OCI-LY7 (cell line): Measurements from ENCODE around the gene PHKB. TPM values are rescaled to one million over a fixed set of nuclear protein-coding genes. Genes with fewer than 3 reads are reported as not detected.

Experiments
- BruUV-seq: library from RNA; stranded (reverse); fragments of 400-500 nt; replicated peaks from 2 replicates; lab custom pipeline; 2021; lab: Mats Ljungman, UMichigan
- CTCF ChIA-PET: fragments of 300-600 bp; sonication (Branson Sonifier 250); formaldehyde crosslinking; loops from one replicate; lab custom pipeline; 2022; ENCODE audit warnings: antibody characterized with exemption; ENCODE audit not compliant: unreplicated experiment; lab: Charles Lee
- POLR2A ChIA-PET: fragments of 300-600 bp; sonication (Branson Sonifier 250); formaldehyde crosslinking; loops from one replicate; lab custom pipeline; 2022; ENCODE audit warnings: antibody characterized with exemption; lab: Charles Lee
- DNase-seq: peaks from one replicate; pipeline ENCODE4 v3.0.0-alpha.2; 2015; ENCODE audit warnings: low spot score
- H2AFZ ChIP-seq: fragments of 200-600 bp; sonication (generic), shearing (Covaris generic); 2 replicates; pipeline ENCODE4 v1.6.1; 2014; ENCODE audit warnings: mild to moderate bottlenecking, antibody characterized with exemption, low read length, moderate library complexity
- H3K27ac ChIP-seq: fragments of 200-600 bp; sonication (generic); 2 replicates; pipeline ENCODE4 v1.5.1; 2014; ENCODE audit warnings: mixed run types, low read depth, mild to moderate bottlenecking, moderate library complexity, low read length, inconsistent platforms; ENCODE audit not compliant: poor library complexity, severe bottlenecking
- H3K36me3 ChIP-seq: fragments of 200-600 bp; sonication (generic); 2 replicates; pipeline ENCODE4 v1.6.1; 2014; ENCODE audit warnings: mild to moderate bottlenecking, antibody characterized with exemption, low read length, moderate library complexity, mixed read lengths; ENCODE audit not compliant: insufficient read depth
- H3K4me1 ChIP-seq: fragments of 200-600 bp; sonication (generic); 2 replicates; pipeline ENCODE4 v1.5.1; 2014; ENCODE audit warnings: mild to moderate bottlenecking, low read length; ENCODE audit not compliant: insufficient read depth, poor library complexity, severe bottlenecking
- H3K4me2 ChIP-seq: fragments of 200-600 bp; sonication (generic); 2 replicates; pipeline ENCODE4 v1.6.1; 2014; ENCODE audit warnings: mild to moderate bottlenecking, low read length
- H3K4me3 ChIP-seq: fragments of 200-600 bp; sonication (generic); 2 replicates; pipeline ENCODE4 v1.5.1; 2014; ENCODE audit warnings: mild to moderate bottlenecking, low read depth, low read length; ENCODE audit not compliant: poor library complexity, severe bottlenecking
- H3K79me2 ChIP-seq: fragments of 200-600 bp; sonication (generic); 2 replicates; pipeline ENCODE4 v1.6.1; 2016; ENCODE audit warnings: low read depth, mild to moderate bottlenecking, low read length, moderate library complexity, mixed read lengths; ENCODE audit not compliant: insufficient read depth
- H3K9me2 ChIP-seq: fragments of 200-600 bp; sonication (generic); 2 replicates; pipeline ENCODE4 v1.6.1; 2016; ENCODE audit warnings: mild to moderate bottlenecking, low read length, mixed read lengths; ENCODE audit not compliant: insufficient read depth
- H3K9me3 ChIP-seq: fragments of 200-600 bp; sonication (generic); 2 replicates; pipeline ENCODE4 v1.6.1; 2014; ENCODE audit warnings: mild to moderate bottlenecking, mixed run types, low read length, mixed read lengths
- H4K20me1 ChIP-seq: fragments of 200-600 bp; sonication (generic); 2 replicates; pipeline ENCODE4 v1.6.1; 2014; ENCODE audit warnings: mild to moderate bottlenecking, antibody characterized with exemption, low read length, moderate library complexity, mixed read lengths; ENCODE audit not compliant: insufficient read depth
- CTCF ChIP-seq: fragments of 200-600 bp; sonication (generic); conservative IDR thresholded peaks from 2 replicates; pipeline ENCODE4 v1.5.1; 2014; ENCODE audit warnings: mild to moderate bottlenecking, antibody characterized with exemption, low read length, moderate library complexity, mixed read lengths
- EZH2phosphoT487 ChIP-seq: fragments of 200-600 bp; sonication (generic); IDR thresholded peaks from 2 replicates; pipeline ENCODE4 v1.6.1; 2018; ENCODE audit warnings: low read depth, borderline replicate concordance, mild to moderate bottlenecking, mixed run types, antibody characterized with exemption, low read length, moderate library complexity, mixed read lengths
- intact Hi-C: fragments of 100-400 bp; cut with micrococcal nuclease; formaldehyde crosslinking; loops from one replicate; pipeline ENCODE4 v1.10.0; 2022; ENCODE audit not compliant: unreplicated experiment
- total RNA-seq, 2 experiments: library from RNA; depleted of rRNA in 1 of 2; stranded (reverse); fragments of >200 nt in 1 of 2; shearing (Covaris generic) in 1 of 2; gene quantifications; 2 replicates each; pipeline ENCODE4 v1.2.3, GENCODE V29; 2014 to 2022

Gene PHKB
- total RNA-seq, 2 experiments from 2014 or later, result 56.9 to 93.1 TPM

GRCh38 chr16:47712276-47713224 lies 251.4 kb downstream of the PHKB start:
- Histone ChIP-seq H3K4me1 (no peaks in the 10 kb centered on the region), H3K4me3 (no peak overlapping the region), H4K20me1 (no peaks in the 10 kb centered on the region), H3K36me3 (no peaks in the 10 kb centered on the region), H3K79me2 (no peaks in the 10 kb centered on the region), H3K9me3 (no peaks in the 10 kb centered on the region), H2AFZ (no peak overlapping the region), H3K27ac (no peak overlapping the region), H3K4me2 (no peak overlapping the region), H3K9me2 (no peaks in the 10 kb centered on the region)
- ChIA-PET CTCF (no interaction called here), POLR2A (no interaction called here)
- TF ChIP-seq EZH2phosphoT487 (no peak), CTCF (no peak)
- DNase-seq, result no peak
- BruUV-seq, result no TSS peak
- intact Hi-C loops, result no loop called here

- CTCF ChIA-PET, result no interaction called here
- no TSS peak for BruUV-seq
- DNase-seq, result no peak
These were observed 252.1 kb downstream of the PHKB start for GRCh38 chr16:47713225-47713595.

More at GRCh38 chr16:47713225-47713595, 252.1 kb downstream of the PHKB start:
- H2AFZ ChIP-seq, result no peak overlapping the region
- no peaks in the 10 kb centered on the region for H4K20me1 ChIP-seq
- H3K79me2 ChIP-seq, result no peaks in the 10 kb centered on the region
- POLR2A ChIA-PET, result no interaction called here
- H3K9me3 ChIP-seq, result no peaks in the 10 kb centered on the region
- H3K4me2 ChIP-seq, result no peak overlapping the region
- H3K9me2 ChIP-seq, result no peaks in the 10 kb centered on the region
- no peak for TF ChIP-seq CTCF
- no peak for TF ChIP-seq EZH2phosphoT487
- no peak overlapping the region for H3K27ac ChIP-seq
- H3K36me3 ChIP-seq, result no peaks in the 10 kb centered on the region
- intact Hi-C loops, result no loop called here
- no peaks in the 10 kb centered on the region for H3K4me1 ChIP-seq
- H3K4me3 ChIP-seq, result no peak overlapping the region
